NCI-H1417 treated with DMSO at 0.1 percent for 48 hours (cell line): ENCODE results near the gene ARHGAP31.
"Not testable (repeated sequence)": the region's sequence is repeated elsewhere in the genome, so short reads cannot be mapped to it uniquely, and the experiment has no call there.

ENCODE experiments used
- DNase-seq: peaks from one replicate; lab custom pipeline; 2025; lab: John Stamatoyannopoulos, UW

Gene ARHGAP31

GRCh38 chr3:119352034-119352609, 57.9 kb downstream of the ARHGAP31 start:
- no peak for DNase-seq

DNA sequence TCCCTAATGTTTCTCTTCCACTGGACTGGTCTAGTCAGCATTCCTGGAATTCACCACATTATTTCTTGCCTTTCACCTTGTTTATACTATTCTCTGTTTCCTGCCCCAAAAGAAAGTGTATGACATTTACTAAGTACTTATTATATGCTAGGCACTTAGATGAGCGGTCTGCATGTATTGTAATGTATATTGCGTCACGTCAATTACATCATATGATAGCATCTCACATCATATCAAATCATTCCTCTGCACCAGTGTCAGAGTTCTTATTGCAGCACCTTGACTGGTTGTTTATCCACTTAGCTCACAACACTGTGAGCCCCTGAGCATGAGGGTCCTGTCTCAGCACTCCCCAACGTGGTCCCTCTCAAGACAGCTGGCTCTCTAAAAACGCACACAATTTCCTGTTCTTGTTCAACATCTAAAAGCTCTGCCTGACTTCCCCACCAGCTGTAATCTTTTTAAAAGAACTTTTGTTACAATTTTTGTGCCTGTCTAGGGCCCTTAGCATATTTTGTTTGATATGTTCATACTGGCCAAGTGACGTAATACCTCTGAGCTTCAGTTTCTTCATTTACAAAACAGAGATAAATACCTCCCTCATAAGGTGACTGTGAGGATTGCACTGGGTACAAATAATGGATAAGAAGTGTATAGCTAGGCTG, 58.8 kb downstream of the ARHGAP31 start:
- DNase-seq: no peak

GRCh38 chr3:119355608-119356007, 61.4 kb downstream of the ARHGAP31 start:
- not testable (repeated sequence) for DNase-seq

- no peak for DNase-seq
These were observed 62.5 kb downstream of the ARHGAP31 start for GRCh38 chr3:119356646-119357045.

GRCh38 chr3:119357190-119357589, 63.0 kb downstream of the ARHGAP31 start:
- DNase-seq: no peak

DNA sequence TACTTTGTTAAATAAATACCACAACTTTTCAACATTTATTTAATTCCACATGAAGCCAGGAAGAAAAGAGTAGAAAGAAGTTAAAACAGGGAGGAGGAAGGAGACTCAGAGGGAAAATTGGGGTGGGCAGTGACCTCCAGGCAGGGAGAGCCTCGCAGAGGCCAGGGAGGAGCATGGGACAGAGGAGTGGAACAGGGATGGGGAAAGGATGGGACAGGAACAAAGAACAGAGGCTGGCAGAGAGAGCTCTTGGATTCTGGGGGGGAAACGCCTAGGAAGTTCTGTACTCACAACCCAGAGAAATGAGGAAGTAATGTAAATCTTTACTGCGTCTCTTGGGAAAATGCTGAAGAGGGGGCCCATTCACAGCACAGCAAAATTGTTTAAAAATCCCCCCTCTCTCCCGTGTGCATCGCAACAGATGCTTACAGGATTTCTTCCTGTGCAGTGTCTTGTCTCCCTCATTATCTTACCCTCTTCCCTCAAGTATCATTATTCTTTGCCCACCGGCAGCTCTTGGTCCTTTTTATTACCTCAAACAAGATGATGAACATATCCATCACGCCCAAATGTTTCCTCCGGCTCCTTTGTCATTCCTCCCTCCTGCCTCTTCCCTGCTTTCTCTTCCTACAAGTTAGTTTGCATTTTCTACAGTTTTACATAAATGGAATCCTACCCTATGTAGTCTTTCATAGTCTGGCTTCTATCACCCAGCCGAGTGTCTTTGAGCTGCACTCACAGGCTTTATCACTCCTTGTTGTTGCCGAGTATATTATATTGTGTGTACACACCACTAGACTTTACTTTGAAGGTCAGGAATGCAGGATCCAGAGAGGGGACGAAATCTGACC, 65.5 kb downstream of the ARHGAP31 start:
- DNase-seq: no peak

- no peak for DNase-seq
These were observed 66.7 kb downstream of the ARHGAP31 start for GRCh38 chr3:119360736-119361462.

DNA sequence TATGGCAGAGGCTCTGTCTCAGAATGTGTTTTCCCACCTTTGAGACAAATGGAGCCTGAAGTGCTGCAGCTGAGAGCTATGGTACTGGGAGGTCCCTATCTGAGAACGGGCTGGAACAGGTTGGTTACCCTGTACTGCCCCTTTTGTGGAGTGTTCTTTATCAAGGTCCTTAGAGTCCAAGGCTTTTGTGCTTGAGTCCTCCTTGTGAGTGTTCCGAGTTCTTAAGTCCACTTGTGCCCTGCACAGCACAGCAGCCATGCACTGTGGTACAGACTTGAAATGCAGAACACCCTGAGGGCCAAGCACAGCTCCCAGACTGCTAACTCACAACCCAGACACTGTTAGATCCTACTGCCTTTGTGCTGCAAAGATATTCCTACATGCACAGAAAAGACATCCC, 67.8 kb downstream of the ARHGAP31 start:
- DNase-seq: no peak

DNA sequence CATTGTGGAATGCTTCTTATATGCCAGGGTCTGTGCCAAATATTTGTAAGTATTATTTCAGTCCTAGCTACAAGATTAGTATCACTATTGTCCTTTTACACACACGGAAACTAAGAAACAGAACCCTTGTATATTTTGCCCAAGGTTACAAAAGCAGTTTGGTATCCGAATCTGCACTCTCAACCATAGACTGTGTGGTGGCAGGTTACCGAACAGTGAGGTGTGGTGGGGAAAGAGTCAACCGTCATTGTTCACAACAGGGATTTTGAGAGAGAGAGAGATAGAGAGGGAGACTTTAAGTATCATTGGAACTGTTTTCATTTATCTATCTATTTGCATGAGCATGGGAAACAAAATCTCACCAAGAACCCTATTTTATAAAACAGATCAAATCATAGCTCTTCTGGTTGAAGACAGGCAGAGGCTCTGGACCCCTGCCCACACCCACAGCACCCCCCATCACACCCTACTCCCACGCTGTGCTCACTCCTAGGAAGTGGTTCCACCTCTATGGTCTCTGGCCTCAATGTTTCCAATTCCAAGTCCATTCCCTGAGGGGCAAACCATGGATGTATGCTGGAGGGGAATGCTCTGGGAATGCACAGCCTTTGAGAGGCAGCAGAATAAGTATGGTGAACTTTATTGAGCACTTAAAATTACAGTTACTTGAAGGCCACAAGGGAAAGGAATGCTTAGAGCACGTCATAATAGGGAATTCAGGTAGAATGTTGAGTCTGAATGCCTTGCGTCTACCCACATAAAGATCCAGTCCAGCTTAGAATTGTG, 69.0 kb downstream of the ARHGAP31 start:
- DNase-seq: no peak

DNA sequence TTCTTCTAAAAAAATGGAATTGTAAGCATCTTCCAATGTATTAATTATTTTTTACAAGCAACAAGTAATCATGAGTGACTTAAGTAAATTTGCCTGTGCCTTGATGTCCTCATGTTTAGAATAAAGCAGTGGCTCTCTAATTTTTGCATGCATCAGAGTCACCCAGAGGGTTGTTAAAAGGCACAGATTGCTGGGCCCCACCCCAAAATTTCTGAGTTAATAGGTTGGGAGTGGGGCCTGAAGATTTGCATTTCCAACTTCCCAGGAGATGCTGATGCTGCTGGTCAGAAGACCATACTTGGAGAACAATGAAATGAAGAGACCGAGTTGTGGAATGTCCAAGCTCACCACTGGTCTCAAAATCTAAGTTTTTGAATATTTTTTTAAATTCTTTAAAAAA, 70.2 kb downstream of the ARHGAP31 start:
- no peak for DNase-seq

- no peak for DNase-seq
These were observed 71.2 kb downstream of the ARHGAP31 start for GRCh38 chr3:119365418-119365817.

DNA sequence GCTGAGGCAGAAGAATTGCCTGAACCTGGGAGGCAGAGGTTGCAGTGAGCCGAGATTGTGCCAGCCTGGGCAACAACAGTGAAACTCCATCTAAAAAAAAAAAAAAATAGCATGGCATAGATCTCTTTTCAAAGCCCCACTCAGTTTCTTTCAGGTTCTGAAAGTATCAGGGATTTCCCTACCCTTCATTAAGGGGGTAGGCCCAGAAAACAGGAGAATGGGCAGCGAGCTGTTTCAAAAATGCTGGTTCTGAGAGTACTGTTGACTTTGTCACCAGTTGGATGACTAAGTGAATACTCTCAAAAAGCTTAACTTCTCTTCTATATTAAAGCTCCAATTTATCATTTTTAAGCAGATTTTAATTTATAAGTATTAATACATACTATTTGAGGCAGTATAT, 72.8 kb downstream of the ARHGAP31 start:
- no peak for DNase-seq

GRCh38 chr3:119368298-119368697, 74.1 kb downstream of the ARHGAP31 start:
- DNase-seq: no peak

GRCh38 chr3:119371786-119372185, 77.6 kb downstream of the ARHGAP31 start:
- not testable (repeated sequence) for DNase-seq

DNA sequence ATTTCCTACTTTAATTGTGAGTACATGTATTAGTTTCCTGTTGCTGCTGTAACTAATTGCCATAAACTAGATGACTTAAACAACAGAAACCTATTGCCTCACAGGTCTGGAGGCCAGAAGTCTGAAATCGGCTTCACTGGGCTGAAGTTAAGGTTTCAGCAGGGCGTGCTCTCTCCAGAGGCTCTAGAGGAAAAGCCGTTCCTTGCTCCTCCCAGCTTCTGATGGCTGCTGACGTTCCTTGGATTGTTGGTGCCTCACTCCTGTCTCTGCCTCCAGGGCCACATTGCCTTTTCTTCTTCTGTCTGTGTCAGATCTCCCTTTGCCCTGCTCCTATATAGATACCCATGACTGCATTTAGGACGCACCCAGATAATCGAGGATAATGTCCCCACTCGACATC, 80.9 kb downstream of the ARHGAP31 start:
- no peak for DNase-seq

- no peak for DNase-seq
These were observed 81.3 kb downstream of the ARHGAP31 start for GRCh38 chr3:119375510-119375909.

GRCh38 chr3:119376758-119377157, 82.6 kb downstream of the ARHGAP31 start:
- no peak for DNase-seq

DNA sequence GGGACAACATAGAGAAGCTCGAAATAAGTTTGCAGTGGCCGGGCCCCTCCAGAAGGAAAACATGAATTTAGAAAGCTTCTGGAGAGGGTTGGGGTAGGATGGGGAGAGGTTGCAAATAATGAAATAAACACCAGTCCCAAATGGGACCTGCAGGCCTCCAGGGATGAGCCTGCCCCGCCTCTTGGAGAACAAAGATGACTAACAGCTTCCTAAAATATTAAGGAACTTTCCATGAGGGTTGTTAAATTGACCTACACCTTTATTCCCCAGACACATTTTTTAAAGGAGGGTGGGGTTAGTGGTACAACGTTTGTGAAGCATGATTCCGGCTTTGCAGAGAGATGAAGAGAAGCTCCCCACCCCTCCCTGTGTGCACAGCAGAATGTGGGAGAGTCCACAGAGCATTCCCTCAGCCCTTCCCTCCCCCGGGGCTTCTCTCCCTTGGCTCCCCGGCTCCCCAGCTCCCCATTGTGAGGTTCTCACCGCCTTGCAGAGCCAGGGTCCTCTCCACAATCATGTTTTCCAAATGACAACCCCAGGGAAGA, 84.1 kb downstream of the ARHGAP31 start:
- DNase-seq: no peak

GRCh38 chr3:119380697-119381096, 86.5 kb downstream of the ARHGAP31 start:
- DNase-seq: no peak

DNA sequence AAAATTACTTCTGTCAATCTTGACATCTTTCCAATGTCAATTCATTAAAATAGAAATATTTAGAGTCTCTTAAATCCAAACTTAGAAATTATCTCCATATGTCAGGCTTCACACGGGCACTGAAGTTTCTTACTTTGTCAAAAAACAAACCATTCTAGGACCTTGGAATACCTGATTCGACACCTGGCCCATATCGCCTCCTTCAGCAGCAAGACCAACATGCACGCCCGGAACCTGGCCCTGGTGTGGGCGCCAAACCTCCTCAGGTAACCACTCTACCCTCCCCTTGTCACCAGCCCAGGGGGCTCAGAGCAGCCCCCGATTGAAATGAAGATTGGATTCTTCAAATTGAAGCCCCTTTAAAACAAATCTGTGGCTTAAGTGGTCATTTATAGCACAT, 88.0 kb downstream of the ARHGAP31 start:
- DNase-seq: no peak

DNA sequence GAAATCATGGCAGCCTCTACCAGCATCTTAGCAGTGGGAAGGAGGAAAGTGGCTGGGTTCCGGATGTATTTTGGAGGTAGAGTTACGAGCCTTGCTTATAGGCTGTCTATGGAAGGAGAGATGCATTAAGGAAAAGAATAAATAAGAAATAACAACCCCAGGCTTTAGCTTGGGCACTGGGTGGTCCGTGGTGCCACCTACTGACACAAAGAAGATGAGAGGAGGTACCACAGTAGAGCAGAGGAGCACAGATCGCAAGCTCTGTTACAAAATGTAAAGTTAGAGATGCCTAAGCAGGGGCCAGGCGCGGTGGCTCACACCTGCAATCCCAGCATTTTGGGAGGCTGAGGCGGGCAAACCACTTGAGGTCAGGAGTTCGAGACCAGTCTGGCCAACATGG, 94.4 kb downstream of the ARHGAP31 start:
- no peak for DNase-seq
